GM18873 (cell line): ENCODE measurements around the gene ZNF423.

Experiments used
- ATAC-seq: cut with Tn5 transposase; IDR thresholded peaks from one replicate; pipeline ENCODE4 v1.9.1; 2021; ENCODE audit warnings: mild to moderate bottlenecking, moderate library complexity, moderate number of reproducible peaks; ENCODE audit not compliant: unreplicated experiment, low FRiP score

Gene ZNF423

GRCh38 chr16:49471038-49471727, 384.7 kb downstream of the ZNF423 start:
- ATAC-seq, result no peak

DNA sequence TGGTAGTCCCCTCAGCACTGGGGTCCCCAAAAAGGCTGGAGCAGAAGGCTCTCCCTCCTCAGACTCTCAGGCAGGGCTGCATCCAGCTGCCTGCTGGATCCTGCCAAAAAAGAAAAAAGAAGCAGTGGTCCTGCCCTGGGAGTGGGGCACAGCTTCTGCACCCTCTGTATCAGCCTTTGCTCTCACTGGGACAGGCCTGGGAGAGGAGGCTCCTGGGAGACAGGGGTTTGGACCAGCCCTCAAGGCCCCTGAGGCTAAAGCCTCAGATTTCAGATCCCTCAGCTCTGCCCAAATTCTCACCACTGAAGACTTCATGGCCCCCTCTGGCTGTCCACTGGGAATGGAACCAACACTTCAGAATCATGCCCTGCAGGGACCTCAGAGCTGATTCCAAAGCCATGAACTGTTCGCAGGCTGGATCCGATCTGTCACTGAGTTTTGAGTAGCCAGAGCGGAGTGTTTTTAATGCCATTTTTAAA, 385.4 kb downstream of the ZNF423 start:
- no peak for ATAC-seq

- no peak for ATAC-seq
These were observed 385.9 kb downstream of the ZNF423 start for GRCh38 chr16:49469930-49470451.

- ATAC-seq, result no peak
These were observed 386.6 kb downstream of the ZNF423 start for GRCh38 chr16:49469311-49469670.

DNA sequence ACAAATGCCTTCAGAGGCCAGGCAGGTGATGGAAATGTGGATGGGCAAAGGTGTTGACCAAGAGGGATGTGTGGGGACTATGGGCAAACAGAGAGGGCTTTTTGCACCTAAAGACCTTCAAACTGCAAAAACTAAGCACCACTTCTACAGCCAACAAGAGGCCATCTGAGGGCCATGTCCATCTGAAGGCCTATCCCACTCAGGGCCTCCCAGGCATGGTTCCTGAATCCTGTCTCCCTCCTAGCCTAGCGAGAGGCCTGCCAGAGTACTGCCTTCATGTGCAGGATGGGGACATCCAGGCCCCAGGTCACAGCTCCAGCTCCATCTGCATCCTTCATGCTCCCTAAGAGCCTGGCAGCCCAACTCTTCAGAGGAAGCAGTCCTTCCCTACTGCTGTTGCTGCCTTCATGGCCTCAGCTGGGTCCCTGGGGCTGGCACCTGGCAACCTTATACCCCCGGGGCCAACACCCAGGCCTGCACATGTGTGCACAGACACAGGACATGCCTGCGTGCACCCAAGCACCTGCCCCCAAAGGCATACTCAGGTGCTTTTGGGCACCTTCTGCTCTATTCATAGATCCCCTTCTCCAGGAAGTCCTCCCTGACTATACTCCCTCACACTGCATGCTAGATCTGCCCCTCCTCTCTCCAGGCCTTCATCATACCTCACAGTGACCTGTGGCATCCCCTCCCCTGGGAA, 387.2 kb downstream of the ZNF423 start:
- ATAC-seq, result no peak

GRCh38 chr16:49467540-49468372, 388.2 kb downstream of the ZNF423 start:
- ATAC-seq, result no peak

- no peak for ATAC-seq
These were observed 389.0 kb downstream of the ZNF423 start for GRCh38 chr16:49466881-49467280.

GRCh38 chr16:49466529-49466831, 389.4 kb downstream of the ZNF423 start:
- ATAC-seq, result no peak

DNA sequence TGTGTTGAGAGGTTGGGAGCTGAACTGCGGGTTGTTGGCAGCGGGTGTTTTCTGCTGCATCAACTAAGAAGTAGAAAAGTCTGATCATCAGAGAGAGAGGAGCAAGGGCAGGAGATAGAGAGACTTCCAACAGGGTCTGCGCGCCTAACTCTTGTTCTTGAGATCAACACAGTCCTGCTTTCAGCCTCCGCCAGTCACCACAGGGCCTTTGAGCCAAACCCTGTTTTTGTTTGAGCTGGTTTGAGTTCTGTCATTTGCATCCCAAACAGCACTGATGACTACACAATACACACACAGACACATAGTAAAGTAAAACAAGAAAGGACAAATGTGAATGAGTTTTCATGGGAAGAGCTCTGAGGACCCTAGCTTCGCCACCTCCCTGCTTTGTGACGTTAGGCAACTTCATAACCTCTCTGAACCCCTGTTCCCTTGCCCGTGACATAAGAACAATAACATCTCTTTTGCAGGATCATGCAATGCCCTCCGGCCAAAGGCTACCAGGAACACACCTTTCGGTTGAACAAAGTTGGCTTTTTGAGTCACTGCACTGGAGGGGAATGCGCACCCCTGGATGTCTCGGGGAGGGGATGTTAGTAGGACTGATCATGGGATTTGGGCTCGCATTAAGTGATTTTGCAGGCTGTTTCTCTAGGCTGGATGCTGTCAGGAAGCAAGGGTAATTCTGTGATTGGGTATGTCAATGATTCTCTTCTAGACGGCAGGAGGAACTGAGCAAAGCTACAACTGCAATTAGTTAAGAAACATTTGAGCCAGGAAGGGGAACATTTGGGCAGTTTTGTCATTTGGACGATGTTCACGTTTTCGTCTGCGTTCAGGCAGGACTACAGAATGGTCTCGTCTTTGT, 390.0 kb downstream of the ZNF423 start:
- no peak for ATAC-seq

DNA sequence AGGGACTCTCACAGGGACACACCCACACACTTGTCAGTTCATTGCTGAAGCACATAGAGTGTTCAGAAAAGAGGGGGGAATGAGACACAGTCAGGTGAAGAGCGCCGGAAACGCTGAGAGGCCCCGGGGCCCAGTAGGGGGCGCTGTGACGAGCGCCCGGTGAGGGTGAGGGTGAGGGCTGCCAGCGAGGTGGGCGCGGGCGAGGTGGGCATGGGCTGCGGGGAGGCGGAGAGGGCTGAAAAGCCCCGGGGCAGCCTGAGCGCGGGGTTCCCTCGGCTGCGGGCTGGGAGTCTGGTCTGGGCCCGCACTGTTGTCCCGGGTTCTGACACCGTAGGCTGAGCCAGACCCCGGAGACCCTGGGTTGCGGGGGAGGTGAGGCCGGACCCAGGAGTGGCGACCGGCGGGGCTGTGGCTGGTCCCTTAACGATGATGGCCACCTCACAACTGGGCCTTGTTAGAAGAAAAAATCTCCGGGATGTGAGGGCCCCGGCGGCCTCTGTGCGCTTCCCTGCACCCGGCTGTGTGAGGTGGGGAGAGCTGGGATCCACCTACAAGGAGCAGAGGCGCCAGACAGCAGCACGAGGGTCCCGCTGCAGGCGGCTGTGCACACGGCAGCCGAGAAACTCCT, 390.9 kb downstream of the ZNF423 start:
- ATAC-seq, result no peak

GRCh38 chr16:49464093-49464492, 391.8 kb downstream of the ZNF423 start:
- ATAC-seq, result no peak

- peak; percentile 92 for ATAC-seq
These were observed 392.4 kb downstream of the ZNF423 start for GRCh38 chr16:49463529-49463928.

DNA sequence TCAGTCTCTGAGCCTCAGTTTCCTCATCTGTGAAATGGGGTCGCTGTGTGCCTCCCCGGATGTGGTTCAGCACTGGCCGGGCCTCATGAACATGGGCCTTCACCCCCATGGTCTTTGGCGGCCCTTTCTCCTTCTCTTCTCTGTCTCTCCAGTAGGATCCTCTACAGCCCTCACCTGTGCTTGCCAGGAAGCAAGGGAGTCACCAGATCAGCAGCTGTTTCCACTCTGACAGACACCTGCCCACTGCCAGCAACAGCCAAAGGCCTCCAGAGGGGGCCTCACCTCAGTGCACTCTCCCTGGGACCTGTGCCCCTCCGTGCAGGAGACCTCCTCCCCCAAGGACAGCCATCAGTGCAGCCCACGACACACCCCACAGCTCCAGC, 392.9 kb downstream of the ZNF423 start:
- ATAC-seq, result peak; percentile 21

GRCh38 chr16:49462362-49462988, 393.4 kb downstream of the ZNF423 start:
- ATAC-seq, result no peak

GRCh38 chr16:49461517-49461951, 394.4 kb downstream of the ZNF423 start:
- no peak for ATAC-seq

DNA sequence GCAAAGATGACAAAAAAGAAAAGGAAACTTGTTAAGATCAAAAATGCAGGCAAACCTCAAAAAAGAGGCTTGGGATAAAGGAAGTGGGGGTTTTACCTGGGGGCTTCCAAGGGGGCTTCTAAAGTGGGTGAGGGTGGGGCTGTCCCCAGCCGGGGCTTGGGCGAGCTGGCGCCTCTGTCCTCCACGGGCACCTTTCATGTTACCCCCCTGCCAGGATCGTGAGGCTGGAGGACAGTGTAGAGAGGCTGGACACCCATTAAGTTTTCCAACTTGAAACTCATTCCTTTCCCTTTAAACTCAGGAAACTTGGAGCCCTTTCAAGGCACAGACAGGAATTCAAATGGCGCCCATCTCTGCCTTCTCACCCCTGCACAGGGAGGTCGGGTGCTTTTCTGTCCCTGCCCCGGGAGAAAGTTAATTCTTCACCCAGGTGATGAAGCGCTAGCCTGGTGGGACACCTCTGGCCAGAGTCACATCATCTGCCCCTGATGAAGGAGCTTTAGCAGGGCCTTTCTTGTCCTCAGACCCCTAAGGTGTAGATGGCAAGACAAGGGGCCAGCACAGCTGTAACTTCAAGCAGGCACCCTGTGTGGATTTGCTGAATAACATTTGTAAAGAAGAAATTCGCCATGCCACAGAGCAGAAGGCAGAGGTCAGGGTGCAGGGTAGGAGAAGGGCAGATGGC, 395.0 kb downstream of the ZNF423 start:
- ATAC-seq, result no peak

DNA sequence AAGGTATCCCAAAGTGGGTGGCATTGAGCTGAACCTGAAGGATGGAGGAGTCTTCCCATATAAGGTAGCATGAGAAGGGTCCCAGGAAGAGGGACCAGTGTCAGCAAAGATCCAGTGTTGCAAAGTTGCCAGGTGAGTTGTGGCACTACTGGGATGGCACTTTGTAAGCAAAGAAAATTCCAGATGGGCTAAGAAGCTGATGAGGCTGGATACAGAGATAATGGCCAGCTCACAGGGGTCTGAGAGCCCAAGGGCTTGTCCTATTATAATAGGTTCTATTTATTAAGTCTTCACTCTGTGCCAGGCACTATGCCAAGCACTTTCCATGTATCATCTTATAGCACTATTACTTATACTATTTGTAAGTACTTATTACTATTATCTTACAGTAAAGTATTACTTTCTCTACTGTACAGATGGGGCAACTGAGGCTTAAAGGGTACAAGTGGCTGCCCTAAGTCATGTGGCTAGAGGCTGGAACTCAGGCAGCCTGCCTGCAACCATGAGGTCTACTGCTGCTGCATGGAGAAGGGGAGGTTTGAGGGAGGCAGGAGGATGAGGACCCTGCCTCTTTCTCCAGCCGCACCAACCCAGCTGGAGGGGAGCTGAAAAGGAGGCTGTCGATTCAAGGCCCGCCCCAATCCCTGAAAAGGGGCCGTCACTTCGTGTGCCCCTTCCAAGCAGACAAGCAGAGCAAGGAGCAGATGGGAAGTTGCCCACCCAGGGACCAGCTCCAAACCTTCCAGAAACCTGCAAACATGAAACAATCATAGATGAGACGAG, 395.8 kb downstream of the ZNF423 start:
- no peak for ATAC-seq
